Gastrocnemius medialis (tissue), 4 donors: ENCODE results near the gene PRAMEF1.

Experiments
- CTCF ChIP-seq, 5 experiments: fragments of 450-650 bp in 3 of 5; fragments of 200-600 bp in 2 of 5; sonication (generic) in 2 of 5; IDR thresholded peaks in 4 of 5; conservative IDR thresholded peaks in 1 of 5; 1 replicate in 4 of 5; 2 replicates in 1 of 5; pipeline ENCODE4 v1.5.1; 2016 to 2019; ENCODE audit warnings: antibody characterized with exemption in 5 of 5, mild to moderate bottlenecking in 3 of 5, moderate library complexity in 3 of 5
- POLR2A ChIP-seq, 2 donors: fragments of 450-650 bp; IDR thresholded peaks; one replicate each; pipeline ENCODE4 v1.6.1; 2017; ENCODE audit warnings: antibody characterized with exemption in 2 of 2, mild to moderate bottlenecking in 2 of 2, moderate library complexity in 2 of 2

- TF ChIP-seq CTCF (IDR thresholded peaks at IDR 0.05 in 4 of 5, conservative IDR thresholded peaks at IDR 0.05 in 1 of 5) (no peak), POLR2A (IDR thresholded peaks at IDR 0.05) (no peak)
Observed at GRCh38 chr1:12773438-12773837, 17.8 kb upstream of the PRAMEF1 start, which contains the start of gene PRAMEF12.
